Astrocyte (in vitro differentiated cells and primary cell): ENCODE measurements around the gene DHRS7B. TPM values are rescaled to one million over a fixed set of nuclear protein-coding genes. Genes with fewer than 3 reads are reported as not detected.

Source experiments
- DNase-seq: peaks from one replicate; pipeline ENCODE4 v3.0.0-alpha.2; 2010; ENCODE audit warnings: low read depth
- FAIRE-seq: peaks from 2 replicates; lab custom pipeline; 2011; peaks lifted over from hg19 to GRCh38; lab: Jason Lieb, UNC
- H2AFZ ChIP-seq: 2 replicates; pipeline ENCODE4 v1.6.0; 2012; ENCODE audit warnings: low read depth, low read length, inconsistent platforms
- H3K27ac ChIP-seq: 2 replicates; pipeline ENCODE4 v1.5.1; 2011; ENCODE audit warnings: low read depth, low read length, inconsistent platforms
- H3K27me3 ChIP-seq: 2 replicates; pipeline ENCODE4 v1.6.0; 2011; ENCODE audit warnings: low read length, inconsistent platforms; ENCODE audit not compliant: insufficient read depth
- H3K36me3 ChIP-seq: 2 replicates; pipeline ENCODE4 v1.5.1; 2011; ENCODE audit warnings: low read length, inconsistent platforms; ENCODE audit not compliant: insufficient read depth
- H3K4me1 ChIP-seq: 2 replicates; pipeline ENCODE4 v1.5.1; 2011; ENCODE audit warnings: low read length, inconsistent platforms; ENCODE audit not compliant: insufficient read depth
- H3K4me2 ChIP-seq: 2 replicates; pipeline ENCODE4 v1.6.0; 2012; ENCODE audit warnings: low read length, inconsistent platforms
- H3K4me3 ChIP-seq: 2 replicates; pipeline ENCODE4 v1.5.1; 2011; ENCODE audit warnings: low read depth, mild to moderate bottlenecking, low read length, inconsistent platforms; ENCODE audit not compliant: insufficient read depth
- H3K79me2 ChIP-seq: 2 replicates; pipeline ENCODE4 v1.6.0; 2012; ENCODE audit warnings: mild to moderate bottlenecking, low read length, inconsistent platforms; ENCODE audit not compliant: insufficient read depth
- H3K9ac ChIP-seq: 2 replicates; pipeline ENCODE4 v1.6.0; 2012; ENCODE audit warnings: mild to moderate bottlenecking, low read length, inconsistent platforms
- H3K9me3 ChIP-seq: 2 replicates; pipeline ENCODE4 v1.5.1; 2012; ENCODE audit warnings: low read depth, mild to moderate bottlenecking, low read length, inconsistent platforms; ENCODE audit not compliant: insufficient read depth
- H4K20me1 ChIP-seq: 2 replicates; pipeline ENCODE4 v1.6.0; 2012; ENCODE audit warnings: low read length, inconsistent platforms; ENCODE audit not compliant: insufficient read depth
- H3K27ac Mint-ChIP-seq: one replicate; pipeline ENCODE4 v1.8.0; 2021; ENCODE audit warnings: mild to moderate bottlenecking, mixed read lengths; ENCODE audit not compliant: unreplicated experiment
- H3K27me3 Mint-ChIP-seq: one replicate; pipeline ENCODE4 v1.8.0; 2021; ENCODE audit warnings: low read depth, mixed read lengths; ENCODE audit not compliant: unreplicated experiment
- H3K36me3 Mint-ChIP-seq: one replicate; pipeline ENCODE4 v1.8.0; 2021; ENCODE audit warnings: low read depth, mixed read lengths; ENCODE audit not compliant: unreplicated experiment
- H3K4me1 Mint-ChIP-seq: one replicate; pipeline ENCODE4 v1.8.0; 2021; ENCODE audit warnings: low read depth, mixed read lengths; ENCODE audit not compliant: unreplicated experiment
- H3K4me3 Mint-ChIP-seq: one replicate; pipeline ENCODE4 v1.8.0; 2021; ENCODE audit warnings: mild to moderate bottlenecking, moderate library complexity, mixed read lengths; ENCODE audit not compliant: unreplicated experiment
- H3K9me3 Mint-ChIP-seq: one replicate; pipeline ENCODE4 v1.8.0; 2021; ENCODE audit warnings: mild to moderate bottlenecking, mixed read lengths; ENCODE audit not compliant: unreplicated experiment
- EZH2 ChIP-seq: IDR thresholded peaks from 2 replicates; pipeline ENCODE4 v1.6.1; 2012; ENCODE audit warnings: mild to moderate bottlenecking, low read length, inconsistent platforms; ENCODE audit not compliant: insufficient read depth
- total RNA-seq: library from RNA; stranded (reverse); gene quantifications from 2 replicates; pipeline ENCODE4 v1.2.1, GENCODE V29; 2021
- TF ChIP-seq, protein P1 (sequence below): IDR thresholded peaks from 2 replicates; pipeline ENCODE4 v1.5.1; 2011; ENCODE audit warnings: low read depth, mild to moderate bottlenecking, inconsistent platforms, low read length, moderate library complexity; ENCODE audit not compliant: insufficient read depth

The DHRS7B gene
- total RNA-seq, 1 donor from 2014 or later = 15.5 TPM

DNA sequence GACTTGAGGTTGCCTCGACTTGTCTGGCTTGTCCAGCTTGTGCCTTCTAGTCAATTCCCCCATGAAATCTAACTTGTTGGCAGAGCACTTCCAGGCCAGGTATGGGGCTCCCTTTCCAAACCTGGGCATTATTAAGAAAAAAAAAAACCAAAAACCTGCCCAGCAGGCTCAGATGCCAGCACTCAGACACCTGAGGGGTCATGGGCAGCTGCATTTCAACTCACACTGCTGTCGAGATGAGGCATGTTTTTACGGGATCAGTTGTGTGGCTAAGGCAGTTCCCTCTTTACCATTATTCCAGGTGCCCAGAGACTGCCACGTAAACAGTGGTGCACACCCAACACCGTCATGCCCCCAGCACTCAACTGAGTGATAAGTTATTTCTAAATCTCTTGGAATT lies 69.4 kb downstream of the DHRS7B start:
- Histone ChIP-seq H3K9me3 (no peaks in the 10 kb centered on the region), H3K79me2 (peaks cover 51% of the 10 kb centered on the region), H3K4me2 (no peak overlapping the region), H3K4me1 (peaks cover 5% of the 10 kb centered on the region), H3K27me3 (no peaks in the 10 kb centered on the region), H3K9ac (no peak overlapping the region), H3K27ac (no peak overlapping the region), H2AFZ (no peak overlapping the region), H4K20me1 (peaks cover 55% of the 10 kb centered on the region), H3K36me3 (peaks cover 12% of the 10 kb centered on the region), H3K4me3 (no peak overlapping the region)
- no peak overlapping the region for H3K27ac Mint-ChIP-seq
- H3K4me1 Mint-ChIP-seq = peaks cover 13% of the 10 kb centered on the region
- no peaks in the 10 kb centered on the region for H3K9me3 Mint-ChIP-seq
- H3K27me3 Mint-ChIP-seq = no peaks in the 10 kb centered on the region
- H3K4me3 Mint-ChIP-seq = no peak overlapping the region
- TF ChIP-seq, protein P1, sequence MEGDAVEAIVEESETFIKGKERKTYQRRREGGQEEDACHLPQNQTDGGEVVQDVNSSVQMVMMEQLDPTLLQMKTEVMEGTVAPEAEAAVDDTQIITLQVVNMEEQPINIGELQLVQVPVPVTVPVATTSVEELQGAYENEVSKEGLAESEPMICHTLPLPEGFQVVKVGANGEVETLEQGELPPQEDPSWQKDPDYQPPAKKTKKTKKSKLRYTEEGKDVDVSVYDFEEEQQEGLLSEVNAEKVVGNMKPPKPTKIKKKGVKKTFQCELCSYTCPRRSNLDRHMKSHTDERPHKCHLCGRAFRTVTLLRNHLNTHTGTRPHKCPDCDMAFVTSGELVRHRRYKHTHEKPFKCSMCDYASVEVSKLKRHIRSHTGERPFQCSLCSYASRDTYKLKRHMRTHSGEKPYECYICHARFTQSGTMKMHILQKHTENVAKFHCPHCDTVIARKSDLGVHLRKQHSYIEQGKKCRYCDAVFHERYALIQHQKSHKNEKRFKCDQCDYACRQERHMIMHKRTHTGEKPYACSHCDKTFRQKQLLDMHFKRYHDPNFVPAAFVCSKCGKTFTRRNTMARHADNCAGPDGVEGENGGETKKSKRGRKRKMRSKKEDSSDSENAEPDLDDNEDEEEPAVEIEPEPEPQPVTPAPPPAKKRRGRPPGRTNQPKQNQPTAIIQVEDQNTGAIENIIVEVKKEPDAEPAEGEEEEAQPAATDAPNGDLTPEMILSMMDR = no peak
- no peak for TF ChIP-seq EZH2
- DNase-seq = no peak
- no peak for FAIRE-seq
- H3K36me3 Mint-ChIP-seq = peaks cover 25% of the 10 kb centered on the region

DNA sequence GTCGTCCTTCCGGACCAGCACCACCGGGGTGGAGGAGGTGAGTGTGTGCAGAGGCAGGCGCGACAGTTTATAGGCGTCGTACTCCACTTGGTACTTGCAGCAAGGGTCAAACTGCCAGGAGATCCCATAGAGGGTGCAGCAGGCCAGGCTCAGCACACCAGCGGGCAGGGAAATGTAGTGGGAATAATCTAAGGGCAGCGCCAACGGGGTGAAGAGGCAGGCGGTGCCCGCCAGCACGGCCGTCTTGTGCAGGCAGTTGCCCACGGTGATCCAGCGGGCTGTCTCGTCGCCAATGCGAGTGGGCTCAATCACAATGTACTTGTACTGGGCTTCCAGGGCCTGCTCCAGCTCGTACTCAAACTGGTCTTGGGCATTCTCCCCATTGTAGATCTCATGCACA lies 71.6 kb downstream of the DHRS7B start:
- H3K79me2 ChIP-seq = peaks cover 74% of the 10 kb centered on the region
- DNase-seq (no peak), FAIRE-seq (no peak)
- Mint-ChIP-seq H3K4me1 (peaks cover 14% of the 10 kb centered on the region), H3K27me3 (no peaks in the 10 kb centered on the region), H3K9me3 (no peaks in the 10 kb centered on the region), H3K36me3 (peaks cover 19% of the 10 kb centered on the region), H3K4me3 (no peak overlapping the region), H3K27ac (peak overlapping the region; percentile 48)
- no peaks in the 10 kb centered on the region for H3K9me3 ChIP-seq
- peaks cover 5% of the 10 kb centered on the region for H3K4me1 ChIP-seq
- no peak overlapping the region for H3K27ac ChIP-seq
- H3K27me3 ChIP-seq = no peaks in the 10 kb centered on the region
- H4K20me1 ChIP-seq = peaks cover 74% of the 10 kb centered on the region
- no peak for TF ChIP-seq EZH2
- TF ChIP-seq, protein P1 = no peak
- H3K4me2 ChIP-seq = no peak overlapping the region
- no peak overlapping the region for H3K4me3 ChIP-seq
- H2AFZ ChIP-seq = no peak overlapping the region
- no peak overlapping the region for H3K9ac ChIP-seq
- H3K36me3 ChIP-seq = peaks cover 12% of the 10 kb centered on the region

DNA sequence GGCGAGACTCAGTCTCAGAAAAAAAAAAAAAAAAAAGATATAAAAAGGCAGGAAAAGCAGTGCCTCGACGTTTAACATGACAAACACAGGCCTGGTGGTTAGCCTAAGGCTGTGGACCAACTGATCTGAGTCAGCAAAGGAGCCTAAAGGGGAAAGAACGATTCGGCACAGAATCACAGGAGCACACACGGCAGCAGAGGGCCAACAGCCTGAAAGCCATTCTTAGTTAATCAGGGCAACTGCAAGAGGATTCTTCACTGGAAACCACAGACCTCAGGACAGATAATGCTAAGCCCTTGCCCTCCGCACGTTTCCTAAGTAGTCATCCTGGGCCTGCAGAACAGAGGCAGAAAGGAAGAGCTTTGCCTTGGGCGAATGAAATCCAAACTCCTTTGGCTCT lies 72.5 kb downstream of the DHRS7B start:
- H3K4me3 ChIP-seq = no peak overlapping the region
- peaks cover 12% of the 10 kb centered on the region for H3K36me3 ChIP-seq
- no peaks in the 10 kb centered on the region for H3K9me3 Mint-ChIP-seq
- H3K27ac ChIP-seq = no peak overlapping the region
- peak; percentile 70 for DNase-seq
- TF ChIP-seq, protein P1 = no peak
- no peak for TF ChIP-seq EZH2
- no peaks in the 10 kb centered on the region for H3K9me3 ChIP-seq
- peaks cover 81% of the 10 kb centered on the region for H4K20me1 ChIP-seq
- no peak overlapping the region for H2AFZ ChIP-seq
- FAIRE-seq = no peak
- peaks cover 82% of the 10 kb centered on the region for H3K79me2 ChIP-seq
- no peaks in the 10 kb centered on the region for H3K27me3 ChIP-seq
- no peak overlapping the region for H3K4me2 ChIP-seq
- H3K27ac Mint-ChIP-seq = no peak overlapping the region
- H3K36me3 Mint-ChIP-seq = peaks cover 19% of the 10 kb centered on the region
- H3K4me3 Mint-ChIP-seq = no peak overlapping the region
- peaks cover 14% of the 10 kb centered on the region for H3K4me1 Mint-ChIP-seq
- H3K4me1 ChIP-seq = peaks cover 5% of the 10 kb centered on the region
- no peak overlapping the region for H3K9ac ChIP-seq
- H3K27me3 Mint-ChIP-seq = no peaks in the 10 kb centered on the region
